ENCODE measurements around the gene WFDC11.
"Not testable (repeated sequence)": the region's sequence is repeated elsewhere in the genome, so short reads cannot be mapped to it uniquely, and the experiment has no call there.

The WFDC11 gene

GRCh38 chr20:45649312-45649863 is 20.7 kb downstream of the WFDC11 start:
- no peaks in the 10 kb centered on the region for H3K4me1 ChIP-seq (ENCODE audit: control insufficient read depth, insufficient read depth, low read length)
- no peak overlapping the region for H3K9ac ChIP-seq (ENCODE audit: low read depth, low read length)
- H3K4me3 ChIP-seq (ENCODE audit: low read depth, low read length), result no peak overlapping the region
- H3K27me3 ChIP-seq (ENCODE audit: control insufficient read depth, insufficient read depth, low read length), result no peaks in the 10 kb centered on the region
- no peaks in the 10 kb centered on the region for H3K36me3 ChIP-seq (ENCODE audit: control insufficient read depth, insufficient read depth, low read length)
- no peaks in the 10 kb centered on the region for H3K9me3 ChIP-seq (ENCODE audit: control insufficient read depth, insufficient read depth, low read length)

GRCh38 chr20:45647441-45648050 is 22.5 kb downstream of the WFDC11 start:
- Histone ChIP-seq H3K4me3 (ENCODE audit: low read depth, low read length) (no peak overlapping the region), H3K4me1 (ENCODE audit: control insufficient read depth, insufficient read depth, low read length) (no peaks in the 10 kb centered on the region), H3K27me3 (ENCODE audit: control insufficient read depth, insufficient read depth, low read length) (no peaks in the 10 kb centered on the region), H3K36me3 (ENCODE audit: control insufficient read depth, insufficient read depth, low read length) (no peaks in the 10 kb centered on the region), H3K9ac (ENCODE audit: low read depth, low read length) (no peak overlapping the region), H3K9me3 (ENCODE audit: control insufficient read depth, insufficient read depth, low read length) (no peaks in the 10 kb centered on the region)

- Histone ChIP-seq H3K27me3 (ENCODE audit: control insufficient read depth, insufficient read depth, low read length) (no peaks in the 10 kb centered on the region), H3K9ac (ENCODE audit: low read depth, low read length) (no peak overlapping the region), H3K4me3 (ENCODE audit: low read depth, low read length) (no peak overlapping the region), H3K9me3 (ENCODE audit: control insufficient read depth, insufficient read depth, low read length) (no peaks in the 10 kb centered on the region), H3K4me1 (ENCODE audit: control insufficient read depth, insufficient read depth, low read length) (no peaks in the 10 kb centered on the region), H3K36me3 (ENCODE audit: control insufficient read depth, insufficient read depth, low read length) (no peaks in the 10 kb centered on the region)
Measured at GRCh38 chr20:45646875-45647274, 23.2 kb downstream of the WFDC11 start.

- H3K27me3 ChIP-seq (ENCODE audit: control insufficient read depth, insufficient read depth, low read length); H3K9me3 ChIP-seq (ENCODE audit: control insufficient read depth, insufficient read depth, low read length); H3K4me1 ChIP-seq (ENCODE audit: control insufficient read depth, insufficient read depth, low read length); H3K9ac ChIP-seq (ENCODE audit: low read depth, low read length); H3K36me3 ChIP-seq (ENCODE audit: control insufficient read depth, insufficient read depth, low read length); H3K4me3 ChIP-seq (ENCODE audit: low read depth, low read length): not testable (repeated sequence)
Measured at GRCh38 chr20:45645869-45646268, 24.2 kb downstream of the WFDC11 start.

- not testable (repeated sequence) for H3K9ac ChIP-seq (ENCODE audit: low read depth, low read length); H3K27me3 ChIP-seq (ENCODE audit: control insufficient read depth, insufficient read depth, low read length)
Measured at GRCh38 chr20:45641076-45641475, 29.0 kb downstream of the WFDC11 start.

GRCh38 chr20:45639687-45640086 is 30.4 kb downstream of the WFDC11 start:
- no peaks in the 10 kb centered on the region for H3K27me3 ChIP-seq (ENCODE audit: control insufficient read depth, insufficient read depth, low read length)
- H3K4me3 ChIP-seq (ENCODE audit: low read depth, low read length), result no peak overlapping the region
- H3K9me3 ChIP-seq (ENCODE audit: control insufficient read depth, insufficient read depth, low read length), result no peaks in the 10 kb centered on the region
- H3K36me3 ChIP-seq (ENCODE audit: control insufficient read depth, insufficient read depth, low read length), result no peaks in the 10 kb centered on the region
- no peaks in the 10 kb centered on the region for H3K4me1 ChIP-seq (ENCODE audit: control insufficient read depth, insufficient read depth, low read length)
- H3K9ac ChIP-seq (ENCODE audit: low read depth, low read length), result no peak overlapping the region

More at GRCh38 chr20:45641076-45641475, 29.0 kb downstream of the WFDC11 start:
- not testable (repeated sequence) for H3K4me1 ChIP-seq (ENCODE audit: control insufficient read depth, insufficient read depth, low read length); H3K9me3 ChIP-seq (ENCODE audit: control insufficient read depth, insufficient read depth, low read length); H3K36me3 ChIP-seq (ENCODE audit: control insufficient read depth, insufficient read depth, low read length); H3K4me3 ChIP-seq (ENCODE audit: low read depth, low read length)

GRCh38 chr20:45636513-45636912 is 33.5 kb downstream of the WFDC11 start:
- no peaks in the 10 kb centered on the region for H3K27me3 ChIP-seq (ENCODE audit: control insufficient read depth, insufficient read depth, low read length)
- H3K4me3 ChIP-seq (ENCODE audit: low read depth, low read length), result no peak overlapping the region
- no peaks in the 10 kb centered on the region for H3K4me1 ChIP-seq (ENCODE audit: control insufficient read depth, insufficient read depth, low read length)
- H3K36me3 ChIP-seq (ENCODE audit: control insufficient read depth, insufficient read depth, low read length), result no peaks in the 10 kb centered on the region
- no peak overlapping the region for H3K9ac ChIP-seq (ENCODE audit: low read depth, low read length)
- H3K9me3 ChIP-seq (ENCODE audit: control insufficient read depth, insufficient read depth, low read length), result no peaks in the 10 kb centered on the region

- Histone ChIP-seq H3K4me1 (ENCODE audit: control insufficient read depth, insufficient read depth, low read length) (peaks cover 2% of the 10 kb centered on the region), H3K9me3 (ENCODE audit: control insufficient read depth, insufficient read depth, low read length) (no peaks in the 10 kb centered on the region), H3K27me3 (ENCODE audit: control insufficient read depth, insufficient read depth, low read length) (no peaks in the 10 kb centered on the region), H3K4me3 (ENCODE audit: low read depth, low read length) (no peak within 1 kb of the TSS), H3K9ac (ENCODE audit: low read depth, low read length) (no peak within 1 kb of the TSS), H3K36me3 (ENCODE audit: control insufficient read depth, insufficient read depth, low read length) (no peaks in the 10 kb centered on the region)
Measured at GRCh38 chr20:45631184-45631583, 38.9 kb downstream of the WFDC11 start, which contains the start of gene WFDC9. Gene WFDC9 (minus strand): TSS chr20:45631284. CDS start chr20:45610181, 21,103 bp downstream.

GRCh38 chr20:45630371-45630770 is 39.7 kb downstream of the WFDC11 start:
- no peak overlapping the region for H3K4me3 ChIP-seq (ENCODE audit: low read depth, low read length)
- H3K9ac ChIP-seq (ENCODE audit: low read depth, low read length), result no peak overlapping the region
- H3K4me1 ChIP-seq (ENCODE audit: control insufficient read depth, insufficient read depth, low read length), result peaks cover 2% of the 10 kb centered on the region
- no peaks in the 10 kb centered on the region for H3K9me3 ChIP-seq (ENCODE audit: control insufficient read depth, insufficient read depth, low read length)
- H3K36me3 ChIP-seq (ENCODE audit: control insufficient read depth, insufficient read depth, low read length), result no peaks in the 10 kb centered on the region
- H3K27me3 ChIP-seq (ENCODE audit: control insufficient read depth, insufficient read depth, low read length), result no peaks in the 10 kb centered on the region

GRCh38 chr20:45629496-45630100 is 40.4 kb downstream of the WFDC11 start, which contains the start of gene WFDC10A:
Gene WFDC10A (plus strand): TSS chr20:45629739. CDS start chr20:45629814, 75 bp downstream.
- no peaks in the 10 kb centered on the region for H3K27me3 ChIP-seq (ENCODE audit: control insufficient read depth, insufficient read depth, low read length)
- peaks cover 2% of the 10 kb centered on the region for H3K4me1 ChIP-seq (ENCODE audit: control insufficient read depth, insufficient read depth, low read length)
- H3K36me3 ChIP-seq (ENCODE audit: control insufficient read depth, insufficient read depth, low read length), result no peaks in the 10 kb centered on the region
- no peak within 1 kb of the TSS for H3K9ac ChIP-seq (ENCODE audit: low read depth, low read length)
- H3K4me3 ChIP-seq (ENCODE audit: low read depth, low read length), result no peak within 1 kb of the TSS
- no peaks in the 10 kb centered on the region for H3K9me3 ChIP-seq (ENCODE audit: control insufficient read depth, insufficient read depth, low read length)

GRCh38 chr20:45626540-45626939 is 43.5 kb downstream of the WFDC11 start:
- H3K9me3 ChIP-seq (ENCODE audit: control insufficient read depth, insufficient read depth, low read length), result no peaks in the 10 kb centered on the region
- no peak overlapping the region for H3K9ac ChIP-seq (ENCODE audit: low read depth, low read length)
- H3K4me1 ChIP-seq (ENCODE audit: control insufficient read depth, insufficient read depth, low read length), result peaks cover 2% of the 10 kb centered on the region
- H3K36me3 ChIP-seq (ENCODE audit: control insufficient read depth, insufficient read depth, low read length), result no peaks in the 10 kb centered on the region
- H3K27me3 ChIP-seq (ENCODE audit: control insufficient read depth, insufficient read depth, low read length), result no peaks in the 10 kb centered on the region
- no peak overlapping the region for H3K4me3 ChIP-seq (ENCODE audit: low read depth, low read length)

- Histone ChIP-seq H3K27me3 (ENCODE audit: control insufficient read depth, insufficient read depth, low read length) (no peaks in the 10 kb centered on the region), H3K4me3 (ENCODE audit: low read depth, low read length) (no peak overlapping the region), H3K36me3 (ENCODE audit: control insufficient read depth, insufficient read depth, low read length) (no peaks in the 10 kb centered on the region), H3K9ac (ENCODE audit: low read depth, low read length) (no peak overlapping the region), H3K4me1 (ENCODE audit: control insufficient read depth, insufficient read depth, low read length) (no peaks in the 10 kb centered on the region), H3K9me3 (ENCODE audit: control insufficient read depth, insufficient read depth, low read length) (no peaks in the 10 kb centered on the region)
Measured at GRCh38 chr20:45621593-45621992, 48.4 kb downstream of the WFDC11 start.

Data from iPS-15b (cell line).